ENCODE results near the gene CNTNAP2. TPM values are rescaled to one million over a fixed set of nuclear protein-coding genes. Genes with fewer than 3 reads are reported as not detected.

The CNTNAP2 gene
- total and polyA plus RNA-seq, 11 donors, result 0.01 to 2.6 (median 0.31) TPM; not detected in 3

DNA sequence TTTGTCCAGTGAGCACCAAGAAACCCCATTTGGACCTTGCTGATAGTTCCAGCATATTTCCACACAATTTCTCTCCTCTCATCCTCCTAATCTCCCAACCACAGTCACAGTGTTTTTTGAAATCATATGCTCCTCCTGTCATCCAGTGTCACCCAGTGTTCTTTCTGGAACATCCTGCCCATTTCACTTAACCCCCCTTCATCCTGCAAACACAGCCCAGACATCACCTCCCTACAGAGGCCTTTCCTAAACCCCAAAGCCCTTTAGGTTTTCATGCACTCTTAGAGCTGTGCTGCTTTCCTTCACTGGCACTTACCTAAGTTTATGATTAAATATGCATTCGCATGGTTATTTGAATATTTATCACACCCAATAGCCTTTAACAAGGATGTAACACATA, 1316.0 kb downstream of the CNTNAP2 start:
- no peak for DNase-seq
- Histone ChIP-seq H3K4me1 (no peaks in the 10 kb centered on the region), H3K27ac (no peak overlapping the region), H3K36me3 (no peaks in the 10 kb centered on the region), H3K4me3 (no peak overlapping the region), H3K27me3 (no peaks in the 10 kb centered on the region), H3K9me3 (peaks cover 0 to 14% (median 0%) of the 10 kb centered on the region in 12 donors)
- TF ChIP-seq CTCF (IDR thresholded peaks at IDR 0.05), result no peak
- no peak for TF ChIP-seq POLR2A (IDR thresholded peaks at IDR 0.05)
- ATAC-seq, result no peak
- intact Hi-C loops (cut with DNase I), result no loop called here
- WGBS, 4 donors, result 63 to 82% (median 76%) methylated on average over 1 of the region's 1 CpG

GRCh38 chr7:147436718-147437117, 1320.1 kb downstream of the CNTNAP2 start:
- TF ChIP-seq POLR2A (IDR thresholded peaks at IDR 0.05), result no peak
- no peak for TF ChIP-seq CTCF (IDR thresholded peaks at IDR 0.05)
- H3K27ac ChIP-seq, result no peak overlapping the region
- DNase-seq, result no peak
- peaks cover 0 to 23% (median 0%) of the 10 kb centered on the region in 12 donors for H3K9me3 ChIP-seq
- no peak overlapping the region for H3K4me3 ChIP-seq
- no peaks in the 10 kb centered on the region for H3K27me3 ChIP-seq
- H3K36me3 ChIP-seq, result no peaks in the 10 kb centered on the region
- intact Hi-C loops (cut with DNase I), result no loop called here
- no peak for ATAC-seq
- 35 to 43% (median 40%) methylated on average over 3 of the region's 3 CpGs for WGBS, 4 donors
- H3K4me1 ChIP-seq, result no peaks in the 10 kb centered on the region

- DNase-seq (no peak), ATAC-seq (no peak)
- WGBS, 4 donors, result 69 to 80% (median 75%) methylated on average over 1 of the region's 1 CpG
- no peak for TF ChIP-seq POLR2A (IDR thresholded peaks at IDR 0.05)
- TF ChIP-seq CTCF (IDR thresholded peaks at IDR 0.05), result no peak
- Histone ChIP-seq H3K4me1 (no peaks in the 10 kb centered on the region), H3K4me3 (no peak overlapping the region), H3K9me3 (peaks cover 0 to 25% (median 0%) of the 10 kb centered on the region in 12 donors), H3K36me3 (no peaks in the 10 kb centered on the region), H3K27me3 (no peaks in the 10 kb centered on the region), H3K27ac (no peak overlapping the region)
- intact Hi-C loops (cut with DNase I), result no loop called here
Measured at GRCh38 chr7:147438216-147438615, 1321.6 kb downstream of the CNTNAP2 start.

DNA sequence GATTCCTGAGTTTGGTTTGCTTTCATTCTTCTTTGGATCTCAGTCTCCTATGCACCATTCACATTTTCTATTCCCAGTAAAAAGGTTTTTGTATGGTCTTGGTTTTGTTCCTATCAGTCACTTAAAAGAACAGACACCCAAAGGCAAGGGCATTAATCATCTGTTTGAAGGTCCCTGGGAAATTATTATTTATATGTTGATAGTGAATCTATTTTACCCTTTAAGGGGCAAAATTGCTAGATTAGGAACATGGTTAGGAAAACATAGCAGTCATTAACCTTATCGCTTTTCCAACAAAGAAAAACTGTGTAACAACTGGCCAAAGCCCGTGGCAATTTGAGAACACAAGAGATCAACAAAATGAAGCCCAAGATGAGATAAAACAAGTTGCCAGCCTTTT, 1327.3 kb downstream of the CNTNAP2 start:
- intact Hi-C loops (cut with DNase I), result no loop called here
- ATAC-seq, result no peak
- peaks cover 0 to 25% (median 3%) of the 10 kb centered on the region in 12 donors for H3K9me3 ChIP-seq
- 53 to 62% (median 61%) methylated on average over 2 of the region's 2 CpGs for WGBS, 4 donors
- TF ChIP-seq POLR2A (IDR thresholded peaks at IDR 0.05) (no peak), CTCF (IDR thresholded peaks at IDR 0.05) (no peak)
- no peaks in the 10 kb centered on the region for H3K27me3 ChIP-seq
- DNase-seq, result no peak
- H3K36me3 ChIP-seq, result no peaks in the 10 kb centered on the region
- H3K4me1 ChIP-seq, result no peaks in the 10 kb centered on the region
- H3K27ac ChIP-seq, result no peak overlapping the region
- no peak overlapping the region for H3K4me3 ChIP-seq

All from heart left ventricle (tissue), 16 donors.